PC-9 (cell line): ENCODE results near the gene PALLD. TPM values are rescaled to one million over a fixed set of nuclear protein-coding genes. Genes with fewer than 3 reads are reported as not detected.

Experiments used
- BruUV-seq: library from RNA; stranded (reverse); fragments of 400-500 nt; replicated peaks from 2 replicates; lab custom pipeline; 2021; lab: Mats Ljungman, UMichigan
- CTCF ChIA-PET: fragments of 300-600 bp; sonication (Branson Sonifier 250); formaldehyde crosslinking; loops from one replicate; lab custom pipeline; 2022; ENCODE audit warnings: antibody characterized with exemption; lab: Charles Lee
- POLR2A ChIA-PET: fragments of 300-600 bp; sonication (Branson Sonifier 250); formaldehyde crosslinking; loops from one replicate; lab custom pipeline; 2022; ENCODE audit warnings: antibody characterized with exemption; ENCODE audit not compliant: unreplicated experiment; lab: Charles Lee
- DNase-seq, 2 experiments: peaks; one replicate each; pipeline versions ENCODE4 v3.0.0 to v3.0.0-alpha.2; 2015 to 2022; ENCODE audit warnings: mixed read lengths in 1 of 2
- H2AFZ ChIP-seq: fragments of 200-600 bp; sonication (generic); 2 replicates; pipeline ENCODE4 v1.8.1; 2017; ENCODE audit warnings: antibody characterized with exemption
- H3F3A ChIP-seq: fragments of 200-600 bp; sonication (generic); 2 replicates; pipeline ENCODE4 v1.8.1; 2017; ENCODE audit warnings: antibody characterized with exemption, mild to moderate bottlenecking, low read depth; ENCODE audit not compliant: insufficient read depth
- H3K27ac ChIP-seq: fragments of 200-600 bp; sonication (generic); 2 replicates; pipeline ENCODE4 v1.6.1; 2016; ENCODE audit warnings: mixed run types
- H3K27me3 ChIP-seq: fragments of 200-600 bp; sonication (generic); 2 replicates; pipeline ENCODE4 v1.6.1; 2016; ENCODE audit warnings: low read depth, mixed run types; ENCODE audit not compliant: insufficient read depth
- H3K36me3 ChIP-seq: fragments of 200-600 bp; sonication (generic); 2 replicates; pipeline ENCODE4 v1.6.1; 2016; ENCODE audit warnings: low read depth, mixed run types
- H3K4me1 ChIP-seq: fragments of 200-600 bp; sonication (generic); replicated peaks from 2 replicates; pipeline ENCODE4 v1.6.1; 2016; ENCODE audit warnings: mixed run types; ENCODE audit not compliant: insufficient read depth
- H3K4me2 ChIP-seq: fragments of 200-600 bp; sonication (generic); 2 replicates; pipeline ENCODE4 v1.6.1; 2017; ENCODE audit warnings: mixed run types
- H3K4me3 ChIP-seq: fragments of 200-600 bp; sonication (generic); 2 replicates; pipeline ENCODE4 v1.6.1; 2016; ENCODE audit warnings: mixed run types
- H3K79me2 ChIP-seq: fragments of 200-600 bp; sonication (generic); 2 replicates; pipeline ENCODE4 v1.6.1; 2017; ENCODE audit warnings: low read depth, mixed run types
- H3K9me2 ChIP-seq: fragments of 200-600 bp; sonication (generic); 2 replicates; pipeline ENCODE4 v1.8.1; 2017; ENCODE audit warnings: mild to moderate bottlenecking; ENCODE audit not compliant: insufficient read depth
- H3K9me3 ChIP-seq: fragments of 200-600 bp; sonication (generic); 2 replicates; pipeline ENCODE4 v1.8.1; 2016; ENCODE audit warnings: low read depth; ENCODE audit not compliant: insufficient read depth
- H4K20me1 ChIP-seq: fragments of 200-600 bp; sonication (generic); 2 replicates; pipeline ENCODE4 v1.8.1; 2017; ENCODE audit not compliant: insufficient read depth
- EZH2 ChIP-seq: fragments of 200-600 bp; sonication (generic); IDR thresholded peaks from 2 replicates; pipeline ENCODE4 v1.8.0; 2017; ENCODE audit warnings: antibody characterized with exemption, low read depth
- intact Hi-C: fragments of 100-400 bp; cut with micrococcal nuclease; formaldehyde crosslinking; loops from one replicate; pipeline ENCODE4 v1.10.0; 2022; ENCODE audit not compliant: unreplicated experiment
- total RNA-seq: library from RNA; stranded (reverse); gene quantifications from 2 replicates; pipeline ENCODE4 v1.2.3, GENCODE V29; 2021
- TF ChIP-seq, protein P1 (sequence below): fragments of 200-600 bp; sonication (generic); conservative IDR thresholded peaks from 2 replicates; pipeline ENCODE4 v1.6.1; 2017; ENCODE audit warnings: mixed run types, antibody characterized with exemption, mild to moderate bottlenecking, moderate library complexity

PALLD gene
- total RNA-seq, 1 experiment from 2014 or later = 156 TPM

DNA sequence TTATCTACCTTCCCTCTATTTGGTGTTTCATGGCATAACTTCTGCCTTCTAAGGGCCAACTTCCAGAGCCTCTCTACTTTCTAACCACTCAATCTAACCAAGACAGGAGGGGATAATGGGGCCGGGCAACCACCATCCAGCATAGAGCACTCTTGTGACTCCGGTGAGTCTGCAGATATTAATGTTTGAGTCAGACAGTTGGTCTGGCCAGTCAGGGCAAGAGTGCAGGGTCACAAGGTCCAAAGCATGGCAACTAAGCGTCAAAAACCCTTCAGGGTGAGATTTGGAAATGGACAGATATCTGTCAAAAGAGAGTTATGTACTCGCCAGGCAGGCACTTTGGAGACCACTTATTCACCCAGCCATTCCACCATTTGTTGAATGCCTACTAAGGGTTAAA, 105.0 kb downstream of the PALLD start:
- H3K9me2 ChIP-seq = no peaks in the 10 kb centered on the region
- H3F3A ChIP-seq = peaks cover 32% of the 10 kb centered on the region
- CTCF ChIA-PET = no interaction called here
- no peaks in the 10 kb centered on the region for H3K27me3 ChIP-seq
- H3K79me2 ChIP-seq = no peaks in the 10 kb centered on the region; the same call in 1 of the 2 replicates
- 0 out of 2 replicates have a peak, but pooled peaks cover 4% of the 10 kb centered on the region for H3K9me3 ChIP-seq
- no peak overlapping the region for H3K4me3 ChIP-seq
- peak overlapping the region; percentile 55 for H3K4me2 ChIP-seq
- POLR2A ChIA-PET = no interaction called here
- intact Hi-C loops = no loop called here
- no peaks in the 10 kb centered on the region for H3K36me3 ChIP-seq
- BruUV-seq = no TSS peak
- TF ChIP-seq EZH2 = no peak
- TF ChIP-seq, protein P1, sequence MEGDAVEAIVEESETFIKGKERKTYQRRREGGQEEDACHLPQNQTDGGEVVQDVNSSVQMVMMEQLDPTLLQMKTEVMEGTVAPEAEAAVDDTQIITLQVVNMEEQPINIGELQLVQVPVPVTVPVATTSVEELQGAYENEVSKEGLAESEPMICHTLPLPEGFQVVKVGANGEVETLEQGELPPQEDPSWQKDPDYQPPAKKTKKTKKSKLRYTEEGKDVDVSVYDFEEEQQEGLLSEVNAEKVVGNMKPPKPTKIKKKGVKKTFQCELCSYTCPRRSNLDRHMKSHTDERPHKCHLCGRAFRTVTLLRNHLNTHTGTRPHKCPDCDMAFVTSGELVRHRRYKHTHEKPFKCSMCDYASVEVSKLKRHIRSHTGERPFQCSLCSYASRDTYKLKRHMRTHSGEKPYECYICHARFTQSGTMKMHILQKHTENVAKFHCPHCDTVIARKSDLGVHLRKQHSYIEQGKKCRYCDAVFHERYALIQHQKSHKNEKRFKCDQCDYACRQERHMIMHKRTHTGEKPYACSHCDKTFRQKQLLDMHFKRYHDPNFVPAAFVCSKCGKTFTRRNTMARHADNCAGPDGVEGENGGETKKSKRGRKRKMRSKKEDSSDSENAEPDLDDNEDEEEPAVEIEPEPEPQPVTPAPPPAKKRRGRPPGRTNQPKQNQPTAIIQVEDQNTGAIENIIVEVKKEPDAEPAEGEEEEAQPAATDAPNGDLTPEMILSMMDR = no peak
- 0 out of 2 replicates have a peak overlapping the region, but pooled peaks have one; percentile 42 for H2AFZ ChIP-seq
- peak in 1 of 2 experiments; percentile 48 for DNase-seq
- H3K27ac ChIP-seq = peak overlapping the region; percentile 80
- H3K4me1 ChIP-seq = peaks cover 63% of the 10 kb centered on the region
- H4K20me1 ChIP-seq = no peaks in the 10 kb centered on the region

GRCh38 chr4:168604496-168605373, 107.9 kb downstream of the PALLD start:
- Histone ChIP-seq H3K9me2 (no peaks in the 10 kb centered on the region), H3K36me3 (no peaks in the 10 kb centered on the region), H3K79me2 (no peaks in the 10 kb centered on the region; the same call in 1 of the 2 replicates), H3K27me3 (no peaks in the 10 kb centered on the region), H2AFZ (no peak overlapping the region), H3F3A (peaks cover 32% of the 10 kb centered on the region), H3K4me1 (peaks cover 59% of the 10 kb centered on the region), H3K4me2 (peak overlapping the region; percentile 37), H3K9me3 (0 out of 2 replicates have a peak, but pooled peaks cover 4% of the 10 kb centered on the region), H3K4me3 (no peak overlapping the region), H4K20me1 (no peaks in the 10 kb centered on the region), H3K27ac (peak overlapping the region; percentile 73)
- ChIA-PET POLR2A (interaction anchor here (0.5 to 1.5 kb wide), 3 partner anchors 14 to 180 kb away, joined by 3 to 7 read pairs (median 5); no protein-coding TSS in a partner anchor), CTCF (interaction anchor here (0.6 kb wide), 2 partner anchors 32 to 92 kb away, joined by 3 read pairs; no protein-coding TSS in a partner anchor)
- TF ChIP-seq, protein P1 = no peak
- no peak for TF ChIP-seq EZH2
- BruUV-seq = TSS peak; percentile 65
- intact Hi-C loops = no loop called here
- peak; percentile 70 to 83 for DNase-seq

GRCh38 chr4:168605411-168605810, 108.6 kb downstream of the PALLD start:
- BruUV-seq = no TSS peak
- no peaks in the 10 kb centered on the region; the same call in 1 of the 2 replicates for H3K79me2 ChIP-seq
- peak; percentile 38 to 41 for DNase-seq

More at GRCh38 chr4:168605411-168605810, 108.6 kb downstream of the PALLD start:
- Histone ChIP-seq H3K4me2 (peak overlapping the region; percentile 37), H3K9me2 (no peaks in the 10 kb centered on the region), H3K4me3 (no peak overlapping the region), H3K27me3 (no peaks in the 10 kb centered on the region), H3K9me3 (0 out of 2 replicates have a peak, but pooled peaks cover 4% of the 10 kb centered on the region), H3F3A (peaks cover 25% of the 10 kb centered on the region), H3K4me1 (peaks cover 52% of the 10 kb centered on the region), H3K27ac (peak overlapping the region; percentile 73), H4K20me1 (no peaks in the 10 kb centered on the region), H2AFZ (no peak overlapping the region), H3K36me3 (no peaks in the 10 kb centered on the region)
- TF ChIP-seq EZH2 = no peak
- TF ChIP-seq, protein P1 = no peak
- CTCF ChIA-PET = no interaction called here
- intact Hi-C loops = no loop called here
- POLR2A ChIA-PET = interaction anchor here (0.5 to 1.5 kb wide), 2 partner anchors 13 to 115 kb away, joined by 3 to 7 read pairs; no protein-coding TSS in a partner anchor
